Stimulated activated CD4-positive, alpha-beta T cell treated with anti-CD3 and anti-CD28 coated beads, Interleukin-2, amount 100 ng/mL, for 4 hours (primary cell): ENCODE measurements around the gene MRPL24.
A peak's percentile ranks its signal among the peaks of the same experiment; 100 is the strongest.
"Not testable (repeated sequence)": the region's sequence is repeated elsewhere in the genome, so short reads cannot be mapped to it uniquely, and the experiment has no call there.

Source experiments
- DNase-seq: peaks from one replicate; pipeline ENCODE4 v3.0.0-alpha.2; 2020; ENCODE audit warnings: low read depth

MRPL24 gene

GRCh38 chr1:156760092-156760795 lies 19.4 kb upstream of the MRPL24 start:
- no peak for DNase-seq

GRCh38 chr1:156757572-156758253 lies 16.8 kb upstream of the MRPL24 start:
- not testable (repeated sequence) for DNase-seq

GRCh38 chr1:156756355-156756754 lies 15.5 kb upstream of the MRPL24 start:
- DNase-seq, result no peak

GRCh38 chr1:156755527-156755950 lies 14.7 kb upstream of the MRPL24 start:
- DNase-seq, result no peak

- no peak for DNase-seq
Observed at GRCh38 chr1:156754219-156754618, 13.3 kb upstream of the MRPL24 start.

- no peak for DNase-seq
Observed at GRCh38 chr1:156752843-156753482, 12.1 kb upstream of the MRPL24 start.

- peak; percentile 97 for DNase-seq
Observed at GRCh38 chr1:156751757-156752481, 11.0 kb upstream of the MRPL24 start.

- no peak for DNase-seq
Observed at GRCh38 chr1:156751451-156751756, 10.5 kb upstream of the MRPL24 start, which contains the start of gene HDGF. Gene HDGF, minus strand, starts transcription at chr1:156751675. Its CDS starts 246 bp downstream, at chr1:156751429.

- DNase-seq, result no peak
Observed at GRCh38 chr1:156750711-156751450, 10.0 kb upstream of the MRPL24 start.

GRCh38 chr1:156750191-156750672 lies 9.3 kb upstream of the MRPL24 start:
- peak; percentile 47 for DNase-seq

GRCh38 chr1:156749419-156750118 lies 8.7 kb upstream of the MRPL24 start:
- no peak for DNase-seq

- no peak for DNase-seq
Observed at GRCh38 chr1:156748670-156749418, 8.0 kb upstream of the MRPL24 start.

- DNase-seq, result no peak
Observed at GRCh38 chr1:156747742-156748669, 7.1 kb upstream of the MRPL24 start.

- no peak for DNase-seq
Observed at GRCh38 chr1:156746728-156747631, 6.1 kb upstream of the MRPL24 start.

GRCh38 chr1:156746406-156746727 lies 5.5 kb upstream of the MRPL24 start:
- DNase-seq, result no peak

GRCh38 chr1:156745881-156746280 lies 5.0 kb upstream of the MRPL24 start:
- DNase-seq, result no peak

- no peak for DNase-seq
Observed at GRCh38 chr1:156744786-156745419, 4.0 kb upstream of the MRPL24 start.

- DNase-seq, result no peak
Observed at GRCh38 chr1:156744344-156744743, 3.5 kb upstream of the MRPL24 start.
